HG03175 (cell line): ENCODE measurements around the gene FAM13C.

Experiments used
- ATAC-seq: cut with Tn5 transposase; IDR thresholded peaks from one replicate; pipeline ENCODE4 v1.9.1; 2021; ENCODE audit warnings: mild to moderate bottlenecking, moderate library complexity; ENCODE audit not compliant: unreplicated experiment

Gene FAM13C

GRCh38 chr10:59320355-59320754 lies 42.0 kb downstream of the FAM13C start:
- ATAC-seq, result no peak

- ATAC-seq, result no peak
Observed at GRCh38 chr10:59319854-59320253, 42.5 kb downstream of the FAM13C start.

- no peak for ATAC-seq
Observed at GRCh38 chr10:59317066-59317465, 45.3 kb downstream of the FAM13C start.

DNA sequence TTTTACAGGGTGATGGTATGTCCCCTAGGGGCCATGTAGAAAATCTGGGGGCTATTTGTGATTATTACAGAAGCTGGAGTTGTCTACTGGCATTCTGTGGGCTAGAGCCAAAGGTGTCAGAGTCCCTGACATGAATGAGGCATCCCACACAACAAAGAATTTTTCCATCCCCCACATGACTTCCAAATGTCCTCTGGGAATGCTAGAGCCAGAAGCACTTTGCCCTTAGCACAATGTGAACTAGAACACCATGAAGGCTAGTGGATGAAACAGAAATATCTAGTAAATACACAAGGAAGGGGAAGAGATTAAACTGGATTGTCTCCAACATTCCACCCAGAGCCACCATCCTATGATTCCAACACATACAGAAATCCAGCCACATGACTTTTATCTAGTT lies 46.9 kb downstream of the FAM13C start:
- ATAC-seq, result no peak

GRCh38 chr10:59314268-59314667 lies 48.1 kb downstream of the FAM13C start:
- no peak for ATAC-seq

- ATAC-seq, result no peak
Observed at GRCh38 chr10:59312247-59312646, 50.1 kb downstream of the FAM13C start.

DNA sequence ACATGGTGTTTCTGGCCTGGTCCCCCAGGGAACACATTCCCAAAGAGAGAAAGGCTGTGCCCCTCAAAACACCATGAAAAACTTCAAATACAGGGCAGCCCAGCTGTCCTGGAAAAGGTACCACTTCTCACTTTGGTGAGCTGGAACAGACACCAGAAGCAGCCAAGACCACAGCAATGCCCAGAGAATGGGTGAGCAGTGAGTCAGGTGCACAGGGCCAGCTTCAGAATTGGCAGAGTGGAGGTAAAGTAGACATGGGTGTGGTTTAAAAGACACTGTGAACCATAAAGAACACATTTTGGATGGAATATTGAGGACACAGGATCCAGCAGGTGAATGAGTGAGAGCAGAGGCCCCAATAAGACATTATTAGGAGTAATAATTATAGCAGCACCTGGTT lies 51.3 kb downstream of the FAM13C start:
- no peak for ATAC-seq

- ATAC-seq, result no peak
Observed at GRCh38 chr10:59310324-59310914, 51.9 kb downstream of the FAM13C start.

DNA sequence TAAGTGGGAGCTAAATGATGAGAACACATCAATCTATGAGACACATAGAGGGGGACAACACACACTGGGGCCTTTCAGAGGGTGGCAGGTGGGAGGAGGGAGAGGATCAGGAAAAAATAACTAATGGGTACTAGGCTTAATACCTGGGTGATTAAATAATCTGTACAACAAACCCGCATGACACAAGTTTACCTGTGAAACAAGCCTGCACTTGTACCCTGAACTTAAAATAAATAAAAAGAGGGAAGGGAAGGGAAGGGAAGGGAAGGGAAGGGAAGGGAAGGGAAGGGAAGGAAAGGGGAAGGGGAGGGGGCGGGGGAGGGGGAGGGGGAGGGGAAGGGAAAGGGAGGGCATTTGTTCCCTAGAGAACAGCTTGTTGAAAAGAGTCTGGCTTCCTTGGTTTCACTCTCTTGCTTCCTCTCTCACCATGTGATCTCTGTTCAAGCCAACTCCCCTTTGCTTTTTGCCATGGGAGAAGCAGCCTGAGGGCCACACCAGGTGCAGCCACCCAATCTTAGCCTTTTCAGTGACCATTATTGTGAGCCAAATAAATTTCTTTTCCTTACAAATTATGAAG lies 57.7 kb downstream of the FAM13C start:
- ATAC-seq, result no peak

- no peak for ATAC-seq
Observed at GRCh38 chr10:59303018-59303417, 59.3 kb downstream of the FAM13C start.

DNA sequence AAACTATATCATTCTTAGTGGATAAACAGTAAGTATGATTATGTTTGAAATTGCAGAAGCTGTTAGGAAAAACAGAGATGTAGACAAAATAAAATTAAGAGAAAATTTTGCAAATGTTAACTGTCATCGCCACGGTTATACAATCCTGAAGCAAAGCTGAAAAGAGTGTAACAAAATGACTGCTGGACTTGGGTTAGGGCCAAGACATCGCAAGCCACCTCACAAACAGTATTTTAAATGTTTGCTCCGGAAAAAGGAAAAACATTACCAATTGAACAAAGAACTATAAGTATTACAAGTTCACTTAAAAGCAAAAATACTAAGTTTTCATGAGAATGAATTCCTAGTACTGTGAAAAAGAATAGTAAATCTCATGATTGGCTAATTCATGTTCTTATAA lies 60.0 kb downstream of the FAM13C start:
- no peak for ATAC-seq

DNA sequence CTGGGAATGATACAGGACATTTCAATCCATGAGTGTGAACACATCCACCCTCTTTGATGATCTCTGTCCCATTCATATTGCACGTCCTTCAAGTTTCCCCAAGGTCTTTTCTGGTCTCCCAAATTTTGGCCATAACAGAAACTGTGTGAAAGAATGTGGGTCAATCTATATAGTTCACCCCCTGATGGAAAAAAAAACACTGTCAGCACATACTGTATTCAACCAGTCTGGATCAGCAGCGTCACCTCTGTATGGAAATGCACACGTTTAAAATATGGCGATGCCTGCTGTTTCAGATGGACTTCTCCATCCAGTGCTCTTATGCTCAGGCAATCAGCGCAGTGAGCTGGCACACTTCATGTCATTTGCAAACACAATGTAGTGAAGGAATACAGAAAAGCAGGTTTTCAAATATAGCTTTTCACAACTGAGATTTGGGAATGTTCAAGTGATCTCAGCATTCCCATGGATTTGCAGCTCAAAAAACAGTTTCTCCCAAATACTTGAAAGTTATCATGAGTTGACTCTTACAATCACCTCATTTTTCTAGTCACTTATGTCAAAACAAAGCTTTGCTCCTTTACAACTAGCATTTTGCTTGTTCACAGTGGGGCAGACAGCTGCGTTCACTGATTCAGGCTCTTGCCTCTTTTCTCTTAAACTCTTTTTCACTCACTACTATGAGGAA lies 61.1 kb downstream of the FAM13C start:
- no peak for ATAC-seq

DNA sequence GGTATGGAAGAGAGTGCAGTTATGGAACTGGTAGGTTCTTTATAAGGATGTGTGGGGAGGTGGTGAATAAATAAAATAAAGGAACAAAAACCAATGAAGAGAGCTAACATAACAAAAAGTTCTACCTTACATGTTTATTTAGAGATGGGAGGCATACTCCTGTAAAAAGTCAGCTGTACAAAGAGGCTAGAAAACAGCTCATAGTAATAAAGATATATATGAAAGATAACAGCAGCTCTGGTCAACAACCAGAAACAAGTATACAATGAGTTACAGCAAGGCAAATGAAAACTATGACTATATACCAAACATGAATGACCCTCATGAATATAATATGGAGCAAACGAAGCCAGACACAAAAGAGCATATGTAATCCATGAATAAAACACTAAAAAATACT lies 62.0 kb downstream of the FAM13C start:
- no peak for ATAC-seq

DNA sequence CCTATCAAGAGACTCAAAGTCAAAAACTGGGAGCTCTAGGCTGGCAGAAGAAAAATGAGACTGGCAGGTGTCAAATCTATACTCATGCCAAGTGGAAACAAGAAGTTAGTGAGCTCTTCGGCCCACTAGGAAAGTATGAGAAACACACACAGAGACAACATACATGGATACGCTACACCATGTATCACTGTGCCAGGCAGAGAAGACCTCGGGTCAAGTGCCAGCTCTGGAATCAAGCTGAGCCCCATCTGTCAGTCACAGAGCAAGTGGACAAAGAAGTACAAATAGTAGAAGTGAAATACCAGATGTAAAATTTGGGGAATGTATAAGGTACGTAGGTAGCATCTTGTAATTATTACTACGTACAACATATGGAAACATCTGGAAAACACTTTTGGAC lies 62.4 kb downstream of the FAM13C start:
- ATAC-seq, result no peak

DNA sequence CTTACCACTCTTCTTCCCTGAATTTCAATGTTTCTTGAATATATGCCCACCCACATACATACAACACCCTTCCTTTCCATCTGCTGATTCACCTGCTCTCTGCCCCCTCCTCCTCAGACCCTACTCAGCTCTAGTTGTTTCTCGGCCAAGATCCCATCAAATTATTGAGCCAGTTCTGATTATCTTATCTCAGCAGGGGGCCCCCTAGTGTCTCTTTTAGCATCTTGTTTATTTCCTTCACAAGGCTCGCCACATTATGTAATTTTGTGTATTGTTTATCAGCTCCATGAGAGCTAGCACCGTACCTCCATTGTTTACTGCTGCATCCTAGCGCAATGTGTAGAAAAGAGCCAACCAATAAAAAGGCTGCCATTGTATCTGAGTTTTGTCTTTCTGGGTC lies 71.9 kb downstream of the FAM13C start:
- no peak for ATAC-seq

DNA sequence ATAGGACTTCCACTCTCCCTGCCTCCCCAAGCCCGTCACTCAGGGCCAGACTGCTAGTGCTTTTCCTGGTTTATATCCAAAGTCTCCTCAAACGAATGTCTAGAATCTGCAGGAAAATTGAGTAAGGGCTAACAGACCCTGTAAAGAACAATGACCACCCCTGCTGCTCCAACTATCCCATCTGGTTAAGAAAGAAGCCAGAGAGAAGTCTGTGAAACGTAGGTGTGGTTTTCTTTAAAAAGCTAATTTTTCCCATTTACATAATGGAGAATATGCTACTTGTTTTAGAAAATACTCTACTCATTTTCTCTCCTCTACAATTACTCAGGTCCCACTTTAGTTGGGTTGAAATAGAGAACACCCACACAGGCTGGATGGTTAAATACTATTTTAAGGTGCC lies 72.5 kb downstream of the FAM13C start:
- no peak for ATAC-seq

DNA sequence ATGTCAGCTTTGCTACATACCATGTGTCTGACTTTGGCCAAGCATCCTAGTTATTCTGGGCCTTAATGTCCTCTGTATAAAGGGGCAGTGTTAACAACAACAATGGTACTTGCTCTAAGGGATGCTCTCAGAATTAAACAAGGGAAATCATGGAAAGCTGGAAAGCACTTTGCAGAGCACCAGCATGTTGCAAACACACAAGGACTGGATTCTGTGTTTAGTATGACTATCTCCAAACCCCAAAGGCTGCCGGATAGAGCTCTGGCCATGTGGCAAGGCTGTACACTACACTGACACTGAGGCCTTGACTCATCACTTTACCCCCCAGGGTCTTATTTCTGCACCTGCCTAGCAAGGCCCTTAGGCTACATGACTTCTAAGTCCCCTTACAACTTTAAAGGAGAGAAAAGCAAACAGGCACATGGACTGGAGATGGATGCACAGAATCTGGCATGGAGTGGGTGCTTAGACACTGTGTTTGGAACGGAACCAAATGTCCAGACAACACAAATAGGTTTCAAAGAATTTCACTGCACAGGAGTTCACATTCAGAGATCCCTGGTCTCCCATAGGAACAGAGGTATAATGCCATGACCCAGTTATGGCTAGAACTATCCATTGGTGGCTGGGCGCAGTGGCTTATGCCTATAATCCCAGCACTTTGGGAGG lies 74.6 kb downstream of the FAM13C start:
- no peak for ATAC-seq

GRCh38 chr10:59285848-59286247 lies 76.5 kb downstream of the FAM13C start:
- no peak for ATAC-seq

DNA sequence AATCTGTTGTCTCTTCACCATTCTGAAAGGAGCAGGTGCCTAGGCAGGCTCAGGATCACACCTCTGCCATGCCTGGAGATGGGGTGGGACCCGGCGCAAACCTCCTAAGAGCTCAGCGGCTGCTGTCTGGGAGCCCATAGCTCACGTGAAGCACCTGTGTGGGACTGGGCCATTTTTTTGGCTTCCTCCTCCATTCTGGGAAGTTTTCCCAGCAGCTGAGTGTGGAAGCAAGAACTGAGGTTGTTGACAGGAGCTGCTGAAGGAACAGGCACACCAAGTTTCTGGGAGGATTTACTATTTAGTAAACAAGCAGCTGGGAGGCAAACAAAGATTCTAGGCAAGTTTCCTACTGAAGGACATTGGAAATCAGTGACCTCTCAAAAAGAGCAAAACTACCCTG lies 77.3 kb downstream of the FAM13C start:
- no peak for ATAC-seq

DNA sequence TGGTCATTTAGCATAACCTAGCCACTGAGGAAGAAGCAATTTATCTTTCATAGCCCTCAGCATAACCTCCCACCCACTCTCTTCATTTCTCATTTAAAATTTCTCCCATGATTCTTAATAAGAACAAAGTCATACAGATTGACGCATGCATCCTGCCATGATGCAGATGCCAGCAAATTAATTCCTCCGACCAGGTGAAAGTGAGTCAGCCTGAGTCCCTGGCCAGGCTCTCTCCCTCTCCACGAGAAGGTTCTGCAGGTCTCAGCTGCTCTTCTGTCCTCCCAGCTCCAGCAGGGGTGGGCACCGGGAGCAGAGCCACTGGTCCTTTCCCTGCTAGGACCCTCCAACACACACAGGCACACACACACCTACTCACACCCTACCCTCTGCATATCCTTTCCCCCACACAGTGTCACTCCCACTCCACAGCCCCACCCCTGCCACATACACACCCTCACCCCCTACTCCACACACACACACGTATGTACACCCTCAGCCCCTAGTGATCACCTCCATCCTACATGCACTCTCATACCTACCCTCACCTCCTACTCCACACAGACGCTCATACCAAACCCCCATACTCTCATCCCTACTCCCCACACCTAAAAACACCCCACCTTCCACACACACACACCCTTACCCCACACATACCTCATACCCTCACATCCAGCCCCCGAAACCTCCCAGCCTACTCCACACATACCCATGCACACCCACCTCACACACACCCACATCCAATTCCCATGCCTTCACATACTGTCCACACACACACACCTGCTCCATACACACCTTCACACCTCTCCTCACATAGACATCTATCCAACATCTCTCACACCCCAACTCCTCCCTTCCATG lies 78.0 kb downstream of the FAM13C start:
- no peak for ATAC-seq

GRCh38 chr10:59283456-59284091 lies 78.8 kb downstream of the FAM13C start:
- no peak for ATAC-seq
